Heart right ventricle (tissue), 16 donors: ENCODE data around the gene GFER. TPM values are rescaled to one million over a fixed set of nuclear protein-coding genes. Genes with fewer than 3 reads are reported as not detected.
"Not testable (repeated sequence)": the region's sequence is repeated elsewhere in the genome, so short reads cannot be mapped to it uniquely, and the experiment has no call there.

Experiments used
- ATAC-seq, 8 donors: fragments of 200-7000 bp; cut with Tn5 transposase; one replicate each; pipeline ENCODE4 v1.9.1; 2020; ENCODE audit warnings: mild to moderate bottlenecking in 8 of 8, moderate library complexity in 8 of 8, moderate number of reproducible peaks in 1 of 8
- DNase-seq, 2 donors: peaks; one replicate each; pipeline ENCODE4 v3.0.0-alpha.2; 2020
- H3K27ac ChIP-seq, 10 donors: fragments of 200-600 bp; sonication (generic) in 2 of 10; one replicate each; pipeline versions ENCODE4 v1.5.0 to v1.8.0; 2020 to 2022; ENCODE audit warnings: mild to moderate bottlenecking in 3 of 10
- H3K27me3 ChIP-seq, 7 donors: fragments of 200-600 bp; one replicate each; pipeline ENCODE4 v1.8.0; 2021 to 2022; ENCODE audit warnings: mild to moderate bottlenecking in 2 of 7
- H3K36me3 ChIP-seq, 9 donors: fragments of 200-600 bp; sonication (generic) in 1 of 9; one replicate each; pipeline versions ENCODE4 v1.5.0 to v1.8.0; 2020 to 2022; ENCODE audit warnings: mild to moderate bottlenecking in 2 of 9
- H3K4me1 ChIP-seq, 9 donors: fragments of 200-600 bp; sonication (generic) in 1 of 9; one replicate each; pipeline versions ENCODE4 v1.5.0 to v1.8.0; 2020 to 2022; ENCODE audit warnings: mild to moderate bottlenecking in 4 of 9
- H3K4me3 ChIP-seq, 10 donors: fragments of 200-600 bp; sonication (generic) in 2 of 10; one replicate each; pipeline versions ENCODE4 v1.5.0 to v1.8.0; 2020 to 2022; ENCODE audit warnings: mild to moderate bottlenecking in 7 of 10, moderate library complexity in 2 of 10
- H3K9me3 ChIP-seq, 11 donors: fragments of 200-600 bp in 10 of 11; sonication (generic) in 2 of 11; one replicate each; pipeline versions ENCODE4 v1.5.0 to v1.8.0; 2013 to 2022; ENCODE audit warnings: mild to moderate bottlenecking in 2 of 11, control low read depth in 1 of 11, moderate library complexity in 1 of 11
- WGBS, 2 donors: extraction: QIAGEN DNeasy Blood & Tissue Kit; methylation state at CpG; one replicate each; pipeline ENCODE4 v1.1.7; 2013; ENCODE audit warnings: inconsistent platforms in 1 of 2; 5-methylcytosine and 5-hydroxymethylcytosine counted together
- intact Hi-C, 10 donors: fragments of 100-400 bp; cut with DNase I; formaldehyde crosslinking; loops; one replicate each; pipeline versions ENCODE4 v1.11.1 to v1.14.2; 2022
- polyA plus RNA-seq, 2 donors: library from polyadenylated mRNA; stranded (reverse); fragments of 200-250 nt; gene quantifications; one replicate each; pipeline ENCODE4 v1.2.3, GENCODE V29; 2013
- total RNA-seq, 10 donors: library from RNA; stranded (reverse); fragmentation: NEBNext Ultra II Directional in 3 of 10; extraction: Animal tissue kit (Norgen Biotek cat#: 25700) in 3 of 10; gene quantifications; one replicate each; pipeline versions ENCODE4 v1.2.1 to v1.2.4, GENCODE V29; 2021 to 2023
- TF ChIP-seq, protein P1 (sequence below), 9 donors: fragments of 200-600 bp; sonication (generic) in 2 of 9; IDR thresholded peaks; one replicate each; pipeline versions ENCODE4 v1.5.0 to v1.8.0; 2021 to 2022; ENCODE audit warnings: antibody characterized with exemption in 9 of 9, mild to moderate bottlenecking in 5 of 9, moderate library complexity in 1 of 9
- donor health status: Arrhythmogenic right ventricular cardiomyopathy.
- donor health status: ischemic (EF 13 %, LVEDD 7.1; RV severe dilation, severe dysfunction).
- donor health status: healthy with polysubstance abuse.
- donor health status: DM: no; HTN: yes; CAD: no.
- donor health status: DM: no; HTN: no; CAD: no.
- donor health status: ischemic (EF 25% LVEDD 6.9; RV normal size, moderate dysfunction).
- donor health status: ischemic (EF 25% LVEDD 5.7; RV mildly dilated, moderate dysfunction).
- donor health status: healthy.
- donor health status: DM: yes; HTN: yes; CAD: no.
- donor health status: Ischemic cardiomyopathy.
- donor health status: ischemic (EF 35%, LVEDD 5.7; RV mildly dilated, moderate dysfunction).
- donor health status: nonischemic (EF 11% LVEDD 7.7; RV severe dilation, severe dysfunction).
- donor health status: DM: yes; HTN: yes; CAD: no.
- donor health status: PGD.
- donor health status: ischemic (EF 29% LVEDD 5.4; RV normal size, mild dysfunction).
- donor health status: nonischemic (EF 23%, LVEDD 6.1; RV moderate dilation, normal function).

GFER gene
- total and polyA plus RNA-seq, 12 donors = 14.7 to 65.6 (median 24.8) TPM

- WGBS, 2 donors = 51 to 58% methylated on average over 7 of the region's 7 CpGs
- no peaks in the 10 kb centered on the region for H3K27me3 ChIP-seq
- ATAC-seq (peak; percentile 10 to 45 (median 16)), DNase-seq (no peak)
- H3K4me1 ChIP-seq = peaks cover 0 to 41% (median 12%) of the 10 kb centered on the region in 9 donors
- TF ChIP-seq, protein P1, sequence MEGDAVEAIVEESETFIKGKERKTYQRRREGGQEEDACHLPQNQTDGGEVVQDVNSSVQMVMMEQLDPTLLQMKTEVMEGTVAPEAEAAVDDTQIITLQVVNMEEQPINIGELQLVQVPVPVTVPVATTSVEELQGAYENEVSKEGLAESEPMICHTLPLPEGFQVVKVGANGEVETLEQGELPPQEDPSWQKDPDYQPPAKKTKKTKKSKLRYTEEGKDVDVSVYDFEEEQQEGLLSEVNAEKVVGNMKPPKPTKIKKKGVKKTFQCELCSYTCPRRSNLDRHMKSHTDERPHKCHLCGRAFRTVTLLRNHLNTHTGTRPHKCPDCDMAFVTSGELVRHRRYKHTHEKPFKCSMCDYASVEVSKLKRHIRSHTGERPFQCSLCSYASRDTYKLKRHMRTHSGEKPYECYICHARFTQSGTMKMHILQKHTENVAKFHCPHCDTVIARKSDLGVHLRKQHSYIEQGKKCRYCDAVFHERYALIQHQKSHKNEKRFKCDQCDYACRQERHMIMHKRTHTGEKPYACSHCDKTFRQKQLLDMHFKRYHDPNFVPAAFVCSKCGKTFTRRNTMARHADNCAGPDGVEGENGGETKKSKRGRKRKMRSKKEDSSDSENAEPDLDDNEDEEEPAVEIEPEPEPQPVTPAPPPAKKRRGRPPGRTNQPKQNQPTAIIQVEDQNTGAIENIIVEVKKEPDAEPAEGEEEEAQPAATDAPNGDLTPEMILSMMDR (IDR thresholded peaks at IDR 0.05) = no peak
- peak overlapping the region; percentile 36 to 92 (median 78) for H3K27ac ChIP-seq
- H3K9me3 ChIP-seq = no peaks in the 10 kb centered on the region
- intact Hi-C loops = no loop called here
- no peak overlapping the region for H3K4me3 ChIP-seq
- H3K36me3 ChIP-seq = peaks cover 0 to 5% (median 0%) of the 10 kb centered on the region in 9 donors
Measured at GRCh38 chr16:1950047-1950446, 33.9 kb upstream of the GFER start.

DNA sequence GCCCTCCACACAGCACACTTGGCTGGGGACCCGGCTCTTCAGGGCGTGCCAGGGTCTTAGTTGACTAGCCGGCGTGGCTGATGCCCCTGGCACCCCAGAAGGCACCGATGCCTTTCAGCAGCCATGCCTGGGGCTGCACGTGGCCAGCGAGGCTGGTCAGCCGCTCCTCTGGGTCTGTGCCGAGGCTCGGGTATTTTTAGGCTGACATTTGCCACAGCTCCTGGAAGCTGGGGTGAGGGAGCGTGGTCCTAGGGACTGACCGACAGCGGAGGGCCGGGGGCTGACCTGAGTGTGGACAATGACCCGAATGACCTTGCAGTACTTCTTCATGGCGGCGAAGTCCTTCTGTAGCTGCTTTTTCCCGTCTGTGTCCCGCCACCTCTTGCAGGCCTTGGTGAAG is 33.4 kb upstream of the GFER start:
- intact Hi-C loops = no loop called here
- WGBS, 2 donors = 46 to 62% methylated on average over 19 of the region's 19 CpGs
- peak; percentile 61 to 65 for DNase-seq
- ATAC-seq = peak; percentile 32 to 75 (median 68)
- peaks cover 0 to 36% (median 12%) of the 10 kb centered on the region in 9 donors for H3K4me1 ChIP-seq
- H3K27me3 ChIP-seq = no peaks in the 10 kb centered on the region
- H3K9me3 ChIP-seq = no peaks in the 10 kb centered on the region
- TF ChIP-seq, protein P1 (IDR thresholded peaks at IDR 0.05) = no peak
- H3K4me3 ChIP-seq = no peak overlapping the region
- H3K36me3 ChIP-seq = peaks cover 0 to 5% (median 0%) of the 10 kb centered on the region in 9 donors
- peak overlapping the region; percentile 36 to 92 (median 78) for H3K27ac ChIP-seq

DNA sequence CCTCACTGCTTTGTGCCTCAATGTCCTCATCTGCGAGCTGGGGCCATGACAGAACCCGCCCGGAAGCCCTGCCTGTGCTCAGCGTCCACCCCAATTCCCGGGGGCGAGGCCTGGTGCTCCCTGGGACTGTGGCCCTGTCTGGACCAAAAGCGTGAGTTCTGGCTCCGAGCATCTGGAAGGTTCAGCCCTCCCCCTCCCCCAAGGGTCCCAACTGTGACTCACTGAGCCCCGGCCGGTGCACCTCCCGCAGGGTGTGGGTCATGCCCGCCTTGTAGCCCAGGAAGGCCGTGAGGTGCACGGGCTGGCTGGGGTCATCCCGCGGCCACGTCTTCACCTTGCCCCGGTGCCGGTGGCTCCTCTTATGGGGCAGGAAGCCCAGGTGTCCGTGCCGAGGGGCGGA is 30.3 kb upstream of the GFER start:
- H3K27me3 ChIP-seq = no peaks in the 10 kb centered on the region
- TF ChIP-seq, protein P1 (IDR thresholded peaks at IDR 0.05) = no peak
- H3K27ac ChIP-seq = peak overlapping the region; percentile 78 to 98 (median 94)
- WGBS, 2 donors = 55 to 67% methylated on average over 22 of the region's 22 CpGs
- DNase-seq = no peak
- H3K4me3 ChIP-seq = peak overlapping the region; percentile 23 to 56 (median 46)
- peak in 6 of 8 donors; percentile 20 to 48 (median 24) for ATAC-seq
- peaks cover 0 to 5% (median 0%) of the 10 kb centered on the region in 9 donors for H3K36me3 ChIP-seq
- intact Hi-C loops = no loop called here
- H3K4me1 ChIP-seq = peaks cover 0 to 37% (median 12%) of the 10 kb centered on the region in 9 donors
- no peaks in the 10 kb centered on the region for H3K9me3 ChIP-seq

- WGBS, 2 donors = 88 to 90% methylated on average over 20 to 21 of the region's 22 CpGs
- Histone ChIP-seq H3K36me3 (peaks cover 0 to 25% (median 17%) of the 10 kb centered on the region in 9 donors), H3K4me1 (peaks cover 6 to 47% (median 24%) of the 10 kb centered on the region in 9 donors)
- H3K4me3 ChIP-seq, intact Hi-C loops, H3K9me3 ChIP-seq, DNase-seq, ATAC-seq, H3K27ac ChIP-seq, H3K27me3 ChIP-seq: not testable (repeated sequence)
Measured at GRCh38 chr16:1957434-1958142, 26.4 kb upstream of the GFER start.

DNA sequence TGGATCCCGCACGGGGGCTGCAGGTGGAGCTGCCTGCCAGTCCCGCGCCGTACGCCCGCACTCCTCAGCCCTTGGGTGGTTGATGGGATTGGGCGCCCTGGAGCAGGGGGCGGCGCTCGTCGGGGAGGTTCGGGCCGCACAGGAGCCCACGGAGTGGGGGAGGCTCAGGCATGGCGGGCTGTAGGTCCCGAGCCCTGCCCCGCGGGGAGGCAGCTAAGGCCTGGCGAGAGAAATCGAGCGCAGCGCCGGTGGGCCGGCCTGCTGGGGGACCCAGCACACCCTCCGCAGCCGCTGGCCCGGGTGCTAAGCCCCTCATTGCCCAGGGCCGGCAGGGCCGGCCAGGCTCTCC is 25.9 kb upstream of the GFER start:
- intact Hi-C loops, H3K27me3 ChIP-seq, ATAC-seq, DNase-seq, H3K27ac ChIP-seq, H3K9me3 ChIP-seq, H3K4me3 ChIP-seq: not testable (repeated sequence)
- Histone ChIP-seq H3K36me3 (peaks cover 0 to 28% (median 22%) of the 10 kb centered on the region in 9 donors), H3K4me1 (peaks cover 6 to 46% (median 29%) of the 10 kb centered on the region in 9 donors)
- WGBS, 2 donors = 67 to 68% methylated on average over 30 of the region's 30 CpGs
